ENCODE data around the gene ATP13A2. TPM values are rescaled to one million over a fixed set of nuclear protein-coding genes. Genes with fewer than 3 reads are reported as not detected.

ATP13A2 gene
- polyA plus RNA-seq, 3 donors = 17.6 to 37.8 (median 19.5) TPM

- H3K9me3 Mint-ChIP-seq = no peaks in the 10 kb centered on the region
Observed at GRCh38 chr1:16986560-16986959, 25.2 kb downstream of the ATP13A2 start.

DNA sequence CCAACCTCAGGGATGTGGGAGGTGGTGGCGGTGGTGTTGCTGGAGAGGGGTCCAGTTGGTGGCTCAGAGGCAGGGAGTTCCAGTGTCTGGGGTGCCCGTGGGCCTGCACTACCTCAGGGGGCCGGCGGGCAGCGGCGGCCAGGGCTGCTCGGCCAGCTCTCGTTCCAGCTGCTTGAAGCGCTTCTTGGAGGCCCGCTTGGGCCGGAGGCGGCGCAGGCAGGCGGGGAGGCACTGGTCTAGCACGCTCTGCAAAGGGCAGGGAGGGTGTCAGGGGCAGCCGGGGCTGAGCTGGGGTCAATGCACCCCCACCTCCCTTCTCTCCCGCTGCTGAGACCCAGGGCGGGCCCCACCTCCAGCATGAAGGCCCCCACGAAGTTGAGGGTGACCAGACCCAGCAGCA lies 25.6 kb downstream of the ATP13A2 start:
- Mint-ChIP-seq H3K27ac (no peak overlapping the region), H3K36me3 (peaks cover 44 to 59% of the 10 kb centered on the region in 2 donors), H3K9me3 (peaks cover 0 to 3% (median 0%) of the 10 kb centered on the region in 7 donors), H3K4me3 (no peak overlapping the region), H3K4me1 (no peaks in the 10 kb centered on the region), H3K27me3 (ENCODE audit: low read depth in 3 of 3) (peaks cover 17 to 22% (median 19%) of the 10 kb centered on the region in 3 donors)
- TF ChIP-seq, protein P1, sequence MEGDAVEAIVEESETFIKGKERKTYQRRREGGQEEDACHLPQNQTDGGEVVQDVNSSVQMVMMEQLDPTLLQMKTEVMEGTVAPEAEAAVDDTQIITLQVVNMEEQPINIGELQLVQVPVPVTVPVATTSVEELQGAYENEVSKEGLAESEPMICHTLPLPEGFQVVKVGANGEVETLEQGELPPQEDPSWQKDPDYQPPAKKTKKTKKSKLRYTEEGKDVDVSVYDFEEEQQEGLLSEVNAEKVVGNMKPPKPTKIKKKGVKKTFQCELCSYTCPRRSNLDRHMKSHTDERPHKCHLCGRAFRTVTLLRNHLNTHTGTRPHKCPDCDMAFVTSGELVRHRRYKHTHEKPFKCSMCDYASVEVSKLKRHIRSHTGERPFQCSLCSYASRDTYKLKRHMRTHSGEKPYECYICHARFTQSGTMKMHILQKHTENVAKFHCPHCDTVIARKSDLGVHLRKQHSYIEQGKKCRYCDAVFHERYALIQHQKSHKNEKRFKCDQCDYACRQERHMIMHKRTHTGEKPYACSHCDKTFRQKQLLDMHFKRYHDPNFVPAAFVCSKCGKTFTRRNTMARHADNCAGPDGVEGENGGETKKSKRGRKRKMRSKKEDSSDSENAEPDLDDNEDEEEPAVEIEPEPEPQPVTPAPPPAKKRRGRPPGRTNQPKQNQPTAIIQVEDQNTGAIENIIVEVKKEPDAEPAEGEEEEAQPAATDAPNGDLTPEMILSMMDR (IDR thresholded peaks at IDR 0.05) = no peak
- Histone ChIP-seq H3K4me2 (replicated peaks; ENCODE audit: extremely low read depth, low read length, poor library complexity, severe bottlenecking) (no peak overlapping the region), H3K4me3 (replicated peaks in 1 of 3; ENCODE audit: low read depth in 2 of 3, low read length in 3 of 3) (no peak overlapping the region), H3K36me3 (replicated peaks in 1 of 2; ENCODE audit: control insufficient read depth in 1 of 2, insufficient read depth in 2 of 2, low read length in 2 of 2) (peaks cover 39 to 49% of the 10 kb centered on the region in 2 donors), H3K79me2 (ENCODE audit: insufficient read depth, low read length) (no peaks in the 10 kb centered on the region), H4K20me1 (ENCODE audit: insufficient read depth, low read length) (no peaks in the 10 kb centered on the region), H3K27me3 (ENCODE audit: control insufficient read depth in 2 of 2, insufficient read depth in 2 of 2, low read length in 2 of 2) (peaks cover 0 to 12% of the 10 kb centered on the region in 2 donors), H3K4me1 (ENCODE audit: control insufficient read depth in 1 of 2, insufficient read depth in 2 of 2, low read length in 2 of 2) (no peaks in the 10 kb centered on the region), H3K27ac (ENCODE audit: low read depth in 1 of 2, low read length in 2 of 2) (no peak overlapping the region), H3K9ac (ENCODE audit: insufficient read depth, low read length, poor library complexity, severe bottlenecking) (no peak overlapping the region), H2AFZ (ENCODE audit: insufficient read depth, low read depth, low read length, poor library complexity, severe bottlenecking) (no peak overlapping the region), H3K9me3 (replicated peaks in 1 of 2; ENCODE audit: control insufficient read depth in 1 of 2, insufficient read depth in 1 of 2, low read length in 2 of 2) (no peaks in the 10 kb centered on the region)
- intact Hi-C loops (cut with micrococcal nuclease) = no loop called here
- WGBS (ENCODE audit: insufficient coverage) = 89% methylated on average over 13 of the region's 19 CpGs
- DNase-seq = no peak

More at GRCh38 chr1:16986560-16986959, 25.2 kb downstream of the ATP13A2 start:
- H3K27ac ChIP-seq (ENCODE audit: low read depth in 1 of 2, low read length in 2 of 2) = no peak overlapping the region
- no peak overlapping the region for H3K4me2 ChIP-seq (replicated peaks; ENCODE audit: extremely low read depth, low read length, poor library complexity, severe bottlenecking)
- no peak overlapping the region for H3K9ac ChIP-seq (ENCODE audit: insufficient read depth, low read length, poor library complexity, severe bottlenecking)
- Mint-ChIP-seq H3K4me3 (no peak overlapping the region), H3K4me1 (no peaks in the 10 kb centered on the region), H3K36me3 (peaks cover 46 to 64% of the 10 kb centered on the region in 2 donors), H3K27ac (no peak overlapping the region), H3K27me3 (ENCODE audit: low read depth in 3 of 3) (peaks cover 13 to 17% (median 14%) of the 10 kb centered on the region in 3 donors)
- no peak for DNase-seq
- TF ChIP-seq, protein P1 (IDR thresholded peaks at IDR 0.05) = no peak
- WGBS (ENCODE audit: insufficient coverage) = 89% methylated on average over 23 of the region's 23 CpGs
- no peaks in the 10 kb centered on the region for H3K4me1 ChIP-seq (ENCODE audit: control insufficient read depth in 1 of 2, insufficient read depth in 2 of 2, low read length in 2 of 2)
- H3K36me3 ChIP-seq (replicated peaks in 1 of 2; ENCODE audit: control insufficient read depth in 1 of 2, insufficient read depth in 2 of 2, low read length in 2 of 2) = peaks cover 42 to 54% of the 10 kb centered on the region in 2 donors
- no peak overlapping the region for H3K4me3 ChIP-seq (replicated peaks in 1 of 3; ENCODE audit: low read depth in 2 of 3, low read length in 3 of 3)
- H4K20me1 ChIP-seq (ENCODE audit: insufficient read depth, low read length) = no peaks in the 10 kb centered on the region
- intact Hi-C loops (cut with micrococcal nuclease) = no loop called here
- H3K27me3 ChIP-seq (ENCODE audit: control insufficient read depth in 2 of 2, insufficient read depth in 2 of 2, low read length in 2 of 2) = peaks cover 0 to 8% of the 10 kb centered on the region in 2 donors
- no peaks in the 10 kb centered on the region for H3K9me3 ChIP-seq (replicated peaks in 1 of 2; ENCODE audit: control insufficient read depth in 1 of 2, insufficient read depth in 1 of 2, low read length in 2 of 2)
- no peaks in the 10 kb centered on the region for H3K79me2 ChIP-seq (ENCODE audit: insufficient read depth, low read length)
- H2AFZ ChIP-seq (ENCODE audit: insufficient read depth, low read depth, low read length, poor library complexity, severe bottlenecking) = no peak overlapping the region
